H9 (cell line): ENCODE data around the gene TWF1. TPM values are rescaled to one million over a fixed set of nuclear protein-coding genes. Genes with fewer than 3 reads are reported as not detected.
"Not testable (repeated sequence)": the region's sequence is repeated elsewhere in the genome, so short reads cannot be mapped to it uniquely, and the experiment has no call there.

Experiments used
- DNase-seq: peaks from one replicate; pipeline ENCODE4 v3.0.0-alpha.2; 2017
- H2AFZ ChIP-seq: one replicate; pipeline ENCODE4 v1.6.1; 2013; ENCODE audit warnings: mild to moderate bottlenecking, low read length, control low read depth, moderate library complexity
- H2AK5ac ChIP-seq: 2 replicates; pipeline ENCODE4 v1.6.1; 2013; ENCODE audit warnings: low read length, control low read depth, mixed read lengths; ENCODE audit not compliant: insufficient read length
- H2BK120ac ChIP-seq: one replicate; pipeline ENCODE4 v1.6.1; 2013; ENCODE audit warnings: low read depth, mild to moderate bottlenecking, low read length, control low read depth, inconsistent platforms; ENCODE audit not compliant: poor library complexity, severe bottlenecking
- H2BK12ac ChIP-seq: 2 replicates; pipeline ENCODE4 v1.6.1; 2013; ENCODE audit warnings: low read length, control low read depth, mixed read lengths, low read depth; ENCODE audit not compliant: insufficient read length
- H2BK15ac ChIP-seq: 2 replicates; pipeline ENCODE4 v1.6.1; 2013; ENCODE audit warnings: low read depth, low read length, control low read depth
- H2BK20ac ChIP-seq: one replicate; pipeline ENCODE4 v1.6.1; 2013; ENCODE audit warnings: low read depth, mild to moderate bottlenecking, low read length, control low read depth, inconsistent platforms; ENCODE audit not compliant: poor library complexity, severe bottlenecking
- H2BK5ac ChIP-seq: 2 replicates; pipeline ENCODE4 v1.6.1; 2013; ENCODE audit warnings: low read length, control low read depth, mixed read lengths; ENCODE audit not compliant: insufficient read length
- H3K14ac ChIP-seq: 2 replicates; pipeline ENCODE4 v1.6.1; 2013; ENCODE audit warnings: low read length, control low read depth; ENCODE audit not compliant: insufficient read depth
- H3K18ac ChIP-seq: 2 replicates; pipeline ENCODE4 v1.6.1; 2013; ENCODE audit warnings: low read depth, mild to moderate bottlenecking, mixed read lengths, low read length, control low read depth; ENCODE audit not compliant: insufficient read length
- H3K23ac ChIP-seq: 2 replicates; pipeline ENCODE4 v1.6.1; 2013; ENCODE audit warnings: low read length, control low read depth, mixed read lengths, low read depth; ENCODE audit not compliant: insufficient read length
- H3K23me2 ChIP-seq: 2 replicates; pipeline ENCODE4 v1.6.1; 2013; ENCODE audit warnings: low read depth, mild to moderate bottlenecking, mixed read lengths, low read length, control low read depth; ENCODE audit not compliant: insufficient read length, poor library complexity, severe bottlenecking
- H3K27ac ChIP-seq: 2 replicates; pipeline ENCODE4 v1.5.1; 2013; ENCODE audit warnings: low read length, control low read depth, mixed read lengths, low read depth; ENCODE audit not compliant: insufficient read length
- H3K27me3 ChIP-seq: 2 replicates; pipeline ENCODE4 v1.6.1; 2013; ENCODE audit warnings: low read length, control low read depth, inconsistent platforms; ENCODE audit not compliant: insufficient read depth
- H3K4ac ChIP-seq: 2 replicates; pipeline ENCODE4 v1.6.1; 2013; ENCODE audit warnings: low read depth, mild to moderate bottlenecking, control low read depth, inconsistent platforms, low read length, moderate library complexity
- H3K4me1 ChIP-seq: 2 replicates; pipeline ENCODE4 v1.6.1; 2013; ENCODE audit warnings: low read length, control low read depth, inconsistent platforms; ENCODE audit not compliant: insufficient read depth
- H3K4me2 ChIP-seq: 2 replicates; pipeline ENCODE4 v1.6.1; 2013; ENCODE audit warnings: low read length, control low read depth, mixed read lengths; ENCODE audit not compliant: insufficient read length, insufficient read depth
- H3K56ac ChIP-seq: 2 replicates; pipeline ENCODE4 v1.6.1; 2013; ENCODE audit warnings: low read depth, mild to moderate bottlenecking, mixed read lengths, low read length, control low read depth; ENCODE audit not compliant: insufficient read length
- H3K79me1 ChIP-seq: 2 replicates; pipeline ENCODE4 v1.6.1; 2013; ENCODE audit warnings: low read depth, mild to moderate bottlenecking, moderate library complexity, low read length, control low read depth, inconsistent platforms; ENCODE audit not compliant: insufficient read depth, poor library complexity, severe bottlenecking
- H3K79me2 ChIP-seq: 2 replicates; pipeline ENCODE4 v1.6.1; 2013; ENCODE audit warnings: low read length, control low read depth, inconsistent platforms; ENCODE audit not compliant: insufficient read depth
- H3K9ac ChIP-seq: 2 replicates; pipeline ENCODE4 v1.6.1; 2013; ENCODE audit warnings: low read length, control low read depth, mixed read lengths; ENCODE audit not compliant: insufficient read length; ENCODE audit errors: extremely low read depth
- H3K9me3 ChIP-seq: one replicate; pipeline ENCODE4 v1.6.1; 2013; ENCODE audit warnings: low read depth, low read length, inconsistent platforms; ENCODE audit not compliant: control insufficient read depth
- H3T11ph ChIP-seq: one replicate; pipeline ENCODE4 v1.6.1; 2013; ENCODE audit warnings: mild to moderate bottlenecking, low read length, control low read depth, inconsistent platforms
- H4K20me1 ChIP-seq: one replicate; pipeline ENCODE4 v1.6.1; 2013; ENCODE audit not compliant: control insufficient read depth, insufficient read length, insufficient read depth
- H4K5ac ChIP-seq: 2 replicates; pipeline ENCODE4 v1.6.1; 2013; ENCODE audit warnings: low read depth, mild to moderate bottlenecking, mixed read lengths, low read length, control low read depth; ENCODE audit not compliant: insufficient read length
- H4K8ac ChIP-seq: replicated peaks from 2 replicates; pipeline ENCODE4 v1.6.1; 2013; ENCODE audit warnings: low read length, control low read depth, mixed read lengths, low read depth; ENCODE audit not compliant: insufficient read length
- H4K91ac ChIP-seq: 2 replicates; pipeline ENCODE4 v1.6.1; 2013; ENCODE audit warnings: low read depth, mild to moderate bottlenecking, moderate library complexity, mixed read lengths, low read length, control low read depth; ENCODE audit not compliant: insufficient read length
- H3K27ac Mint-ChIP-seq, 3 experiments: 2 replicates in 2 of 3; 3 replicates in 1 of 3; pipeline ENCODE4 v1.8.0; 2020 to 2021; ENCODE audit warnings: mixed read lengths in 3 of 3, mild to moderate bottlenecking in 1 of 3, moderate library complexity in 1 of 3
- H3K27me3 Mint-ChIP-seq: 2 replicates; pipeline ENCODE4 v1.8.0; 2021; ENCODE audit warnings: low read depth, mild to moderate bottlenecking, moderate library complexity, mixed read lengths
- H3K36me3 Mint-ChIP-seq, 3 experiments: 2 replicates in 2 of 3; 3 replicates in 1 of 3; pipeline ENCODE4 v1.8.0; 2020 to 2021; ENCODE audit warnings: low read depth in 3 of 3, mixed read lengths in 3 of 3; ENCODE audit not compliant: insufficient read depth in 1 of 3
- H3K4me1 Mint-ChIP-seq, 2 experiments: 2 replicates each; pipeline ENCODE4 v1.8.0; 2020; ENCODE audit warnings: mixed read lengths in 2 of 2
- H3K4me3 Mint-ChIP-seq, 2 experiments: 2 replicates in 1 of 2; 3 replicates in 1 of 2; pipeline ENCODE4 v1.8.0; 2020 to 2021; ENCODE audit warnings: mild to moderate bottlenecking in 2 of 2, mixed read lengths in 2 of 2, moderate library complexity in 1 of 2
- H3K9me3 Mint-ChIP-seq, 2 experiments: 2 replicates in 1 of 2; 3 replicates in 1 of 2; pipeline ENCODE4 v1.8.0; 2020; ENCODE audit warnings: mild to moderate bottlenecking in 2 of 2, mixed read lengths in 2 of 2, moderate library complexity in 1 of 2
- CTCF ChIP-seq: fragments of 200-600 bp; sonication (generic); conservative IDR thresholded peaks from 3 replicates; pipeline ENCODE4 v1.8.0; 2021; ENCODE audit warnings: antibody characterized with exemption, mild to moderate bottlenecking
- WGBS: extraction: QIAGEN DNeasy Blood & Tissue Kit; methylation state at CpG from one replicate; pipeline ENCODE4 v1.1.7; 2013; ENCODE audit warnings: missing lambda C conversion rate, low lambda C conversion rate, mixed read lengths; ENCODE audit not compliant: insufficient read length; ENCODE audit errors: extremely low coverage; 5-methylcytosine and 5-hydroxymethylcytosine counted together
- total RNA-seq: library from RNA; stranded (reverse); gene quantifications from 2 replicates; pipeline ENCODE4 v1.2.1, GENCODE V29; 2021

TWF1 gene
- total RNA-seq, 1 experiment from 2014 or later: 22.8 TPM

GRCh38 chr12:43754015-43754414 lies 52.1 kb downstream of the TWF1 start:
- H3K9me3 Mint-ChIP-seq: no peaks in the 10 kb centered on the region

GRCh38 chr12:43751360-43751759 lies 54.8 kb downstream of the TWF1 start:
- not testable (repeated sequence) for H2AK5ac ChIP-seq, H3K9ac ChIP-seq, H2BK15ac ChIP-seq, H2BK12ac ChIP-seq, H3K79me2 ChIP-seq, H2AFZ ChIP-seq, H3K9me3 Mint-ChIP-seq, H3K4me2 ChIP-seq, H3K4me1 Mint-ChIP-seq, H2BK120ac ChIP-seq, H3K23ac ChIP-seq, H3K27me3 Mint-ChIP-seq, H3K4ac ChIP-seq, H3K23me2 ChIP-seq, DNase-seq, H4K8ac ChIP-seq, H4K91ac ChIP-seq, H3K79me1 ChIP-seq, H3K56ac ChIP-seq, H3K4me1 ChIP-seq, H3K27me3 ChIP-seq, H3K27ac ChIP-seq, H3K4me3 Mint-ChIP-seq, H3K27ac Mint-ChIP-seq, H2BK20ac ChIP-seq, H3T11ph ChIP-seq, H3K14ac ChIP-seq, H2BK5ac ChIP-seq, H3K18ac ChIP-seq, H4K5ac ChIP-seq, H4K20me1 ChIP-seq, H3K9me3 ChIP-seq
- no CpG with 5 or more reads among the region's 6 CpGs for WGBS
- peaks cover 0 to 17% (median 15%) of the 10 kb centered on the region in 3 experiments; a peak in 5 of 7 replicates for H3K36me3 Mint-ChIP-seq

More at GRCh38 chr12:43754015-43754414, 52.1 kb downstream of the TWF1 start:
- no peak overlapping the region for H4K91ac ChIP-seq
- no peak overlapping the region for H2AK5ac ChIP-seq
- H3K23ac ChIP-seq: no peak overlapping the region
- H2BK12ac ChIP-seq: no peak overlapping the region
- H3K36me3 Mint-ChIP-seq: peaks cover 0 to 17% (median 15%) of the 10 kb centered on the region in 3 experiments; a peak in 5 of 7 replicates
- H2BK15ac ChIP-seq: no peak overlapping the region
- H4K20me1 ChIP-seq: no peaks in the 10 kb centered on the region
- H3K4ac ChIP-seq: no peak overlapping the region
- no peak overlapping the region for H3K4me2 ChIP-seq
- DNase-seq: no peak
- no peak overlapping the region for H3K9ac ChIP-seq
- H3K9me3 ChIP-seq: no peaks in the 10 kb centered on the region
- H3K4me1 ChIP-seq: no peaks in the 10 kb centered on the region
- no peaks in the 10 kb centered on the region for H3K27me3 ChIP-seq
- no peak for TF ChIP-seq CTCF
- H3K14ac ChIP-seq: no peak overlapping the region
- WGBS: 100% methylated on average over 1 of the region's 3 CpGs
- H2BK20ac ChIP-seq: no peak overlapping the region
- H3K79me2 ChIP-seq: no peaks in the 10 kb centered on the region
- H3K27ac Mint-ChIP-seq: no peak overlapping the region
- H3K79me1 ChIP-seq: no peaks in the 10 kb centered on the region
- H3K4me3 Mint-ChIP-seq: no peak overlapping the region
- no peak overlapping the region for H3K18ac ChIP-seq
- no peak overlapping the region for H4K5ac ChIP-seq
- no peak overlapping the region for H3K27ac ChIP-seq
- H2BK120ac ChIP-seq: no peak overlapping the region
- H3K4me1 Mint-ChIP-seq: peaks cover 5 to 6% of the 10 kb centered on the region in 2 experiments; a peak in 3 of 4 replicates
- no peaks in the 10 kb centered on the region; the same call in 1 of the 2 replicates for H3K27me3 Mint-ChIP-seq
- H2BK5ac ChIP-seq: no peak overlapping the region
- no peak overlapping the region for H3T11ph ChIP-seq
- no peaks in the 10 kb centered on the region for H3K23me2 ChIP-seq
- no peak overlapping the region for H3K56ac ChIP-seq
- no peak overlapping the region for H2AFZ ChIP-seq
- no peak overlapping the region for H4K8ac ChIP-seq
